Measurements from ENCODE around the gene HGD.

DNA sequence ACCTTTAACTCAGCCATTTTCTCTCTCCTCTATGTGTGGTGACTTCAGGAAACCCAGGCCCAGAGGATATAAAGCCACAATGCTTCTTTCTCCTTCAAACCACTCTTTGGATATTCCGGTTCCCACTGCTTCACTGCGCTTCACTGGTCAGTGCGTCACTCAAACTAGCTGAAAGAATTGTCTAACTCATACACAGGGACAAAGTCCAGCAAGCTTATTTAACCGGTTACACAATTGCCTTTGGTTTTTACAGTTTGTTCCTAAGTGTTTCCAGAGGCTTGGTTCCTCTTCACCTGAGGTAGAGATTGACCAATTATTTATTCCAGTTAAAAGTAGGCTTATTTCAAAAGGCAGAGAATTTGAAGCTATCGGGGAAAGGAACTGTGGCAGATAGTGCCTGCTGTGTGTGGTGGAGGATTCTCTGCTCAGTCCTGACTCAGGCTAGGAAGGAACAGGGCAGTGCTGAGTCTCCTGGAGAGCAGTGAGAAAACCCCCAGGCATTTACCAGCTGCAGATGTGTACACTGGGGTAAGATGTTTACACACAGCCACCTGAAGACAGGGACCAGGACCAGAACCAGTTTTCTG, at the start of gene HGD:
- TF ChIP-seq, protein P1, sequence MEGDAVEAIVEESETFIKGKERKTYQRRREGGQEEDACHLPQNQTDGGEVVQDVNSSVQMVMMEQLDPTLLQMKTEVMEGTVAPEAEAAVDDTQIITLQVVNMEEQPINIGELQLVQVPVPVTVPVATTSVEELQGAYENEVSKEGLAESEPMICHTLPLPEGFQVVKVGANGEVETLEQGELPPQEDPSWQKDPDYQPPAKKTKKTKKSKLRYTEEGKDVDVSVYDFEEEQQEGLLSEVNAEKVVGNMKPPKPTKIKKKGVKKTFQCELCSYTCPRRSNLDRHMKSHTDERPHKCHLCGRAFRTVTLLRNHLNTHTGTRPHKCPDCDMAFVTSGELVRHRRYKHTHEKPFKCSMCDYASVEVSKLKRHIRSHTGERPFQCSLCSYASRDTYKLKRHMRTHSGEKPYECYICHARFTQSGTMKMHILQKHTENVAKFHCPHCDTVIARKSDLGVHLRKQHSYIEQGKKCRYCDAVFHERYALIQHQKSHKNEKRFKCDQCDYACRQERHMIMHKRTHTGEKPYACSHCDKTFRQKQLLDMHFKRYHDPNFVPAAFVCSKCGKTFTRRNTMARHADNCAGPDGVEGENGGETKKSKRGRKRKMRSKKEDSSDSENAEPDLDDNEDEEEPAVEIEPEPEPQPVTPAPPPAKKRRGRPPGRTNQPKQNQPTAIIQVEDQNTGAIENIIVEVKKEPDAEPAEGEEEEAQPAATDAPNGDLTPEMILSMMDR (IDR thresholded peaks at IDR 0.05): peak in 1 of 7 experiments; percentile 1
- peak in 2 of 3 donors; percentile 87 to 89 for TF ChIP-seq POLR2A (IDR thresholded peaks at IDR 0.05)
